ENCODE data around the gene RCL1. TPM values are rescaled to one million over a fixed set of nuclear protein-coding genes. Genes with fewer than 3 reads are reported as not detected.

RCL1 gene
- polyA plus RNA-seq, 2 donors: 8.5 to 10.8 TPM

GRCh38 chr9:4826417-4827166 lies 33.8 kb downstream of the RCL1 start:
- 94 to 95% methylated on average over 7 of the region's 7 CpGs for WGBS, 2 donors
- Histone ChIP-seq H3K27me3 (ENCODE audit: control insufficient read depth in 1 of 2, insufficient read depth in 2 of 2, low read length in 2 of 2) (no peaks in the 10 kb centered on the region), H3K4me3 (ENCODE audit: low read depth in 1 of 2, low read length in 2 of 2) (no peak overlapping the region), H3K27ac (ENCODE audit: low read depth in 2 of 2, low read length in 1 of 2) (no peak overlapping the region), H3K4me1 (ENCODE audit: control insufficient read depth in 2 of 2, insufficient read depth in 2 of 2, low read length in 1 of 2) (no peaks in the 10 kb centered on the region), H3K36me3 (ENCODE audit: control insufficient read depth in 2 of 2, insufficient read depth in 2 of 2, low read length in 1 of 2) (no peaks in the 10 kb centered on the region), H3K9me3 (ENCODE audit: control insufficient read depth in 2 of 2, insufficient read depth in 1 of 2, low read depth in 1 of 2, low read length in 1 of 2) (no peaks in the 10 kb centered on the region)

- 89 to 97% methylated on average over 2 of the region's 2 CpGs for WGBS, 2 donors
- Histone ChIP-seq H3K27me3 (ENCODE audit: control insufficient read depth in 1 of 2, insufficient read depth in 2 of 2, low read length in 2 of 2) (no peaks in the 10 kb centered on the region), H3K27ac (ENCODE audit: low read depth in 2 of 2, low read length in 1 of 2) (no peak overlapping the region), H3K36me3 (ENCODE audit: control insufficient read depth in 2 of 2, insufficient read depth in 2 of 2, low read length in 1 of 2) (no peaks in the 10 kb centered on the region), H3K4me3 (ENCODE audit: low read depth in 1 of 2, low read length in 2 of 2) (no peak overlapping the region), H3K9me3 (ENCODE audit: control insufficient read depth in 2 of 2, insufficient read depth in 1 of 2, low read depth in 1 of 2, low read length in 1 of 2) (no peaks in the 10 kb centered on the region), H3K4me1 (ENCODE audit: control insufficient read depth in 2 of 2, insufficient read depth in 2 of 2, low read length in 1 of 2) (no peaks in the 10 kb centered on the region)
These were observed 34.5 kb downstream of the RCL1 start for GRCh38 chr9:4827224-4827623.

- 68 to 74% methylated on average over 2 of the region's 2 CpGs for WGBS, 2 donors
- no peak overlapping the region for H3K4me3 ChIP-seq (ENCODE audit: low read depth in 1 of 2, low read length in 2 of 2)
- H3K9me3 ChIP-seq (ENCODE audit: control insufficient read depth in 2 of 2, insufficient read depth in 1 of 2, low read depth in 1 of 2, low read length in 1 of 2): no peaks in the 10 kb centered on the region
- H3K27ac ChIP-seq (ENCODE audit: low read depth in 2 of 2, low read length in 1 of 2): no peak overlapping the region
- H3K27me3 ChIP-seq (ENCODE audit: control insufficient read depth in 1 of 2, insufficient read depth in 2 of 2, low read length in 2 of 2): no peaks in the 10 kb centered on the region
- no peaks in the 10 kb centered on the region for H3K4me1 ChIP-seq (ENCODE audit: control insufficient read depth in 2 of 2, insufficient read depth in 2 of 2, low read length in 1 of 2)
- H3K36me3 ChIP-seq (ENCODE audit: control insufficient read depth in 2 of 2, insufficient read depth in 2 of 2, low read length in 1 of 2): peaks cover 0 to under 1% of the 10 kb centered on the region in 2 donors
These were observed 36.0 kb downstream of the RCL1 start for GRCh38 chr9:4828761-4829160.

GRCh38 chr9:4829969-4830368 lies 37.2 kb downstream of the RCL1 start:
- Histone ChIP-seq H3K9me3 (ENCODE audit: control insufficient read depth in 2 of 2, insufficient read depth in 1 of 2, low read depth in 1 of 2, low read length in 1 of 2) (no peaks in the 10 kb centered on the region), H3K36me3 (ENCODE audit: control insufficient read depth in 2 of 2, insufficient read depth in 2 of 2, low read length in 1 of 2) (peaks cover 0 to 3% of the 10 kb centered on the region in 2 donors), H3K4me1 (ENCODE audit: control insufficient read depth in 2 of 2, insufficient read depth in 2 of 2, low read length in 1 of 2) (no peaks in the 10 kb centered on the region), H3K4me3 (ENCODE audit: low read depth in 1 of 2, low read length in 2 of 2) (no peak overlapping the region), H3K27me3 (ENCODE audit: control insufficient read depth in 1 of 2, insufficient read depth in 2 of 2, low read length in 2 of 2) (no peaks in the 10 kb centered on the region), H3K27ac (ENCODE audit: low read depth in 2 of 2, low read length in 1 of 2) (no peak overlapping the region)
- WGBS, 2 donors: 64 to 77% methylated on average over 1 of the region's 1 CpG

- H3K4me1 ChIP-seq (ENCODE audit: control insufficient read depth in 2 of 2, insufficient read depth in 2 of 2, low read length in 1 of 2): no peaks in the 10 kb centered on the region
- 78 to 79% methylated on average over 5 of the region's 5 CpGs for WGBS, 2 donors
These were observed 38.0 kb downstream of the RCL1 start for GRCh38 chr9:4830699-4831098.

GRCh38 chr9:4831119-4831518 lies 38.4 kb downstream of the RCL1 start:
- peaks cover 0 to 5% of the 10 kb centered on the region in 2 donors for H3K36me3 ChIP-seq (ENCODE audit: control insufficient read depth in 2 of 2, insufficient read depth in 2 of 2, low read length in 1 of 2)
- no peak overlapping the region for H3K27ac ChIP-seq (ENCODE audit: low read depth in 2 of 2, low read length in 1 of 2)
- no peak overlapping the region for H3K4me3 ChIP-seq (ENCODE audit: low read depth in 1 of 2, low read length in 2 of 2)
- 88 to 91% methylated on average over 5 of the region's 5 CpGs for WGBS, 2 donors
- no peaks in the 10 kb centered on the region for H3K27me3 ChIP-seq (ENCODE audit: control insufficient read depth in 1 of 2, insufficient read depth in 2 of 2, low read length in 2 of 2)
- H3K9me3 ChIP-seq (ENCODE audit: control insufficient read depth in 2 of 2, insufficient read depth in 1 of 2, low read depth in 1 of 2, low read length in 1 of 2): no peaks in the 10 kb centered on the region
- no peaks in the 10 kb centered on the region for H3K4me1 ChIP-seq (ENCODE audit: control insufficient read depth in 2 of 2, insufficient read depth in 2 of 2, low read length in 1 of 2)

More at GRCh38 chr9:4830699-4831098, 38.0 kb downstream of the RCL1 start:
- no peaks in the 10 kb centered on the region for H3K27me3 ChIP-seq (ENCODE audit: control insufficient read depth in 1 of 2, insufficient read depth in 2 of 2, low read length in 2 of 2)
- H3K27ac ChIP-seq (ENCODE audit: low read depth in 2 of 2, low read length in 1 of 2): no peak overlapping the region
- H3K4me3 ChIP-seq (ENCODE audit: low read depth in 1 of 2, low read length in 2 of 2): no peak overlapping the region
- peaks cover 0 to 5% of the 10 kb centered on the region in 2 donors for H3K36me3 ChIP-seq (ENCODE audit: control insufficient read depth in 2 of 2, insufficient read depth in 2 of 2, low read length in 1 of 2)
- no peaks in the 10 kb centered on the region for H3K9me3 ChIP-seq (ENCODE audit: control insufficient read depth in 2 of 2, insufficient read depth in 1 of 2, low read depth in 1 of 2, low read length in 1 of 2)

GRCh38 chr9:4831944-4832343 lies 39.2 kb downstream of the RCL1 start:
- WGBS, 2 donors: 88 to 94% methylated on average over 3 of the region's 3 CpGs
- no peaks in the 10 kb centered on the region for H3K27me3 ChIP-seq (ENCODE audit: control insufficient read depth in 1 of 2, insufficient read depth in 2 of 2, low read length in 2 of 2)
- peaks cover 0 to 4% of the 10 kb centered on the region in 2 donors for H3K4me1 ChIP-seq (ENCODE audit: control insufficient read depth in 2 of 2, insufficient read depth in 2 of 2, low read length in 1 of 2)
- H3K4me3 ChIP-seq (ENCODE audit: low read depth in 1 of 2, low read length in 2 of 2): no peak overlapping the region
- H3K36me3 ChIP-seq (ENCODE audit: control insufficient read depth in 2 of 2, insufficient read depth in 2 of 2, low read length in 1 of 2): peaks cover 2 to 5% of the 10 kb centered on the region in 2 donors
- H3K27ac ChIP-seq (ENCODE audit: low read depth in 2 of 2, low read length in 1 of 2): no peak overlapping the region
- H3K9me3 ChIP-seq (ENCODE audit: control insufficient read depth in 2 of 2, insufficient read depth in 1 of 2, low read depth in 1 of 2, low read length in 1 of 2): no peaks in the 10 kb centered on the region

GRCh38 chr9:4832786-4833579 lies 40.2 kb downstream of the RCL1 start:
- WGBS, 2 donors: 84 to 87% methylated on average over 7 of the region's 7 CpGs
- H3K4me1 ChIP-seq (ENCODE audit: control insufficient read depth in 2 of 2, insufficient read depth in 2 of 2, low read length in 1 of 2): peaks cover 0 to 4% of the 10 kb centered on the region in 2 donors
- H3K27ac ChIP-seq (ENCODE audit: low read depth in 2 of 2, low read length in 1 of 2): peak overlapping the region in 1 of 2 donors; percentile 24
- H3K27me3 ChIP-seq (ENCODE audit: control insufficient read depth in 1 of 2, insufficient read depth in 2 of 2, low read length in 2 of 2): no peaks in the 10 kb centered on the region
- H3K9me3 ChIP-seq (ENCODE audit: control insufficient read depth in 2 of 2, insufficient read depth in 1 of 2, low read depth in 1 of 2, low read length in 1 of 2): no peaks in the 10 kb centered on the region
- H3K36me3 ChIP-seq (ENCODE audit: control insufficient read depth in 2 of 2, insufficient read depth in 2 of 2, low read length in 1 of 2): peaks cover 2 to 5% of the 10 kb centered on the region in 2 donors
- no peak overlapping the region for H3K4me3 ChIP-seq (ENCODE audit: low read depth in 1 of 2, low read length in 2 of 2)

- H3K27me3 ChIP-seq (ENCODE audit: control insufficient read depth in 1 of 2, insufficient read depth in 2 of 2, low read length in 2 of 2): no peaks in the 10 kb centered on the region
- H3K27ac ChIP-seq (ENCODE audit: low read depth in 2 of 2, low read length in 1 of 2): no peak overlapping the region
- H3K36me3 ChIP-seq (ENCODE audit: control insufficient read depth in 2 of 2, insufficient read depth in 2 of 2, low read length in 1 of 2): peaks cover 2 to 5% of the 10 kb centered on the region in 2 donors
- H3K4me3 ChIP-seq (ENCODE audit: low read depth in 1 of 2, low read length in 2 of 2): no peak overlapping the region
- 86 to 91% methylated on average over 11 of the region's 11 CpGs for WGBS, 2 donors
- H3K4me1 ChIP-seq (ENCODE audit: control insufficient read depth in 2 of 2, insufficient read depth in 2 of 2, low read length in 1 of 2): peaks cover 0 to 4% of the 10 kb centered on the region in 2 donors
- H3K9me3 ChIP-seq (ENCODE audit: control insufficient read depth in 2 of 2, insufficient read depth in 1 of 2, low read depth in 1 of 2, low read length in 1 of 2): no peaks in the 10 kb centered on the region
These were observed 41.2 kb downstream of the RCL1 start for GRCh38 chr9:4833781-4834560.

Measured in esophagus (tissue), 2 donors.